HepG2 (cell line): Measurements from ENCODE around the gene ARHGEF39. TPM values are rescaled to one million over a fixed set of nuclear protein-coding genes. Genes with fewer than 3 reads are reported as not detected.

ENCODE experiments used
- AKAP8 ChIP-seq: sonication (generic); formaldehyde crosslinking; IDR thresholded peaks from 2 replicates; pipeline ENCODE4 v1.5.1; 2020; ENCODE audit warnings: mild to moderate bottlenecking, missing genetic modification reagents
- ARHGAP35 ChIP-seq: sonication (generic); formaldehyde crosslinking; IDR thresholded peaks from 2 replicates; pipeline ENCODE4 v1.9.0; 2022; ENCODE audit warnings: mild to moderate bottlenecking, inconsistent platforms, moderate library complexity, missing genetic modification reagents, borderline replicate concordance
- BCL6 ChIP-seq: IDR thresholded peaks from 2 replicates; pipeline ENCODE4 v1.6.1; 2016; ENCODE audit warnings: missing genetic modification reagents, missing compliant biosample characterization
- KAT2B ChIP-seq: fragments of 150-350 bp; IDR thresholded peaks from 2 replicates; pipeline ENCODE4 v1.6.1; 2014; ENCODE audit warnings: low read depth, low read length, borderline replicate concordance
- KAT7 ChIP-seq: IDR thresholded peaks from 2 replicates; pipeline ENCODE4 v1.6.1; 2018; ENCODE audit warnings: borderline replicate concordance, missing compliant biosample characterization
- KDM5A ChIP-seq: fragments of 200-600 bp; sonication (generic); IDR thresholded peaks from 2 replicates; pipeline ENCODE4 v1.7.0; 2018; ENCODE audit warnings: antibody characterized with exemption, mild to moderate bottlenecking, low read length, borderline replicate concordance
- KLF15 ChIP-seq: sonication (generic); formaldehyde crosslinking; IDR thresholded peaks from 2 replicates; pipeline ENCODE4 v1.8.1; 2023; ENCODE audit warnings: borderline replicate concordance, mild to moderate bottlenecking, inconsistent platforms, missing genetic modification reagents, mixed read lengths
- MAFK ChIP-seq, 2 experiments: IDR thresholded peaks in 1 of 2; conservative IDR thresholded peaks in 1 of 2; 2 replicates each; pipeline ENCODE4 v1.6.1; 2011; ENCODE audit warnings: improper control_type of control experiment in 2 of 2, low read length in 2 of 2
- MTA3 ChIP-seq: sonication (generic); formaldehyde crosslinking; IDR thresholded peaks from 2 replicates; pipeline ENCODE4 v1.4.0; 2020; ENCODE audit warnings: missing genetic modification reagents
- RARA ChIP-seq: IDR thresholded peaks from 2 replicates; pipeline ENCODE4 v1.6.1; 2016; ENCODE audit warnings: missing genetic modification reagents, missing compliant biosample characterization
- SMC3 ChIP-seq: IDR thresholded peaks from 2 replicates; pipeline ENCODE4 v1.6.1; 2011; ENCODE audit warnings: low read length, improper control_type of control experiment
- SOX6 ChIP-seq, 2 experiments: fragments of 450-650 bp in 1 of 2; sonication (generic) in 1 of 2; formaldehyde crosslinking in 1 of 2; IDR thresholded peaks; 2 replicates each; pipeline versions ENCODE4 v1.4.0 to v1.6.1; 2017 to 2020; ENCODE audit warnings: antibody characterized with exemption in 1 of 2, mild to moderate bottlenecking in 1 of 2, missing genetic modification reagents in 1 of 2
- TEAD3 ChIP-seq: optimal IDR thresholded peaks from 2 replicates; pipeline ENCODE3; 2016; ENCODE audit warnings: borderline replicate concordance
- TSC22D2 ChIP-seq: sonication (generic); formaldehyde crosslinking; IDR thresholded peaks from 2 replicates; pipeline ENCODE4 v1.5.1; 2020; ENCODE audit warnings: missing genetic modification reagents, mild to moderate bottlenecking, borderline replicate concordance
- ZFAT ChIP-seq: sonication (generic); formaldehyde crosslinking; conservative IDR thresholded peaks from 2 replicates; pipeline ENCODE4 v1.8.1; 2023; ENCODE audit warnings: missing genetic modification reagents, inconsistent platforms
- ZFP62 ChIP-seq: sonication (generic); formaldehyde crosslinking; IDR thresholded peaks from 2 replicates; pipeline ENCODE4 v1.4.0; 2020; ENCODE audit warnings: missing genetic modification reagents
- ZNF12 ChIP-seq: sonication (generic); formaldehyde crosslinking; IDR thresholded peaks from 2 replicates; pipeline ENCODE4 v1.5.0; 2020; ENCODE audit warnings: missing genetic modification reagents
- ZNF598 ChIP-seq: sonication (generic); formaldehyde crosslinking; IDR thresholded peaks from 2 replicates; pipeline ENCODE4 v1.5.1; 2020; ENCODE audit warnings: mild to moderate bottlenecking, missing genetic modification reagents, borderline replicate concordance
- ZNF841 ChIP-seq: sonication (generic); formaldehyde crosslinking; IDR thresholded peaks from 2 replicates; pipeline ENCODE4 v1.8.1; 2023; ENCODE audit warnings: missing genetic modification reagents, borderline replicate concordance
- polyA plus RNA-seq, 8 experiments: library from polyadenylated mRNA; depleted of rRNA in 3 of 8; stranded (reverse) in 7 of 8; unstranded in 1 of 8; fragments of >200 nt; fragmentation: Illumina TruSeq in 4 of 8; extraction: Trizol in 4 of 8; gene quantifications; 2 replicates each; pipeline versions ENCODE4 v1.2.1 to v1.2.3, GENCODE V29; 2011 to 2016; ENCODE audit warnings: low read depth in 4 of 8, missing spikeins in 1 of 8, mixed read lengths in 1 of 8; ENCODE audit not compliant: insufficient read depth in 1 of 8
- total RNA-seq, 5 experiments: library from RNA; depleted of rRNA; stranded (reverse); fragments of >200 nt; fragmentation: Illumina TruSeq; extraction: Trizol; gene quantifications; 2 replicates each; pipeline ENCODE4 v1.2.3, GENCODE V29; 2016; ENCODE audit warnings: low read depth in 1 of 5
- TF ChIP-seq, protein P1 (sequence below): IDR thresholded peaks from 2 replicates; pipeline ENCODE4 v1.6.1; 2018; ENCODE audit warnings: missing genetic modification reagents
- TF ChIP-seq, protein P2 (sequence below): sonication (generic); formaldehyde crosslinking; conservative IDR thresholded peaks from 2 replicates; pipeline ENCODE4 v1.8.0; 2022; ENCODE audit warnings: low read depth, missing genetic modification reagents
- TF ChIP-seq, protein P3 (sequence below): sonication (generic); formaldehyde crosslinking; IDR thresholded peaks from 2 replicates; pipeline ENCODE4 v1.4.0; 2020; ENCODE audit warnings: mild to moderate bottlenecking, missing genetic modification reagents
- TF ChIP-seq, protein P4 (sequence below): sonication (generic); formaldehyde crosslinking; IDR thresholded peaks from 2 replicates; pipeline ENCODE4 v1.5.0; 2020; ENCODE audit warnings: mild to moderate bottlenecking, missing genetic modification reagents, borderline replicate concordance

The ARHGEF39 gene
- total and polyA plus RNA-seq, 2 of the 13 experiments (the other 11 are each of a cell fraction or from before 2014, with no cell fraction given) = 11.2 to 12.3 TPM

DNA sequence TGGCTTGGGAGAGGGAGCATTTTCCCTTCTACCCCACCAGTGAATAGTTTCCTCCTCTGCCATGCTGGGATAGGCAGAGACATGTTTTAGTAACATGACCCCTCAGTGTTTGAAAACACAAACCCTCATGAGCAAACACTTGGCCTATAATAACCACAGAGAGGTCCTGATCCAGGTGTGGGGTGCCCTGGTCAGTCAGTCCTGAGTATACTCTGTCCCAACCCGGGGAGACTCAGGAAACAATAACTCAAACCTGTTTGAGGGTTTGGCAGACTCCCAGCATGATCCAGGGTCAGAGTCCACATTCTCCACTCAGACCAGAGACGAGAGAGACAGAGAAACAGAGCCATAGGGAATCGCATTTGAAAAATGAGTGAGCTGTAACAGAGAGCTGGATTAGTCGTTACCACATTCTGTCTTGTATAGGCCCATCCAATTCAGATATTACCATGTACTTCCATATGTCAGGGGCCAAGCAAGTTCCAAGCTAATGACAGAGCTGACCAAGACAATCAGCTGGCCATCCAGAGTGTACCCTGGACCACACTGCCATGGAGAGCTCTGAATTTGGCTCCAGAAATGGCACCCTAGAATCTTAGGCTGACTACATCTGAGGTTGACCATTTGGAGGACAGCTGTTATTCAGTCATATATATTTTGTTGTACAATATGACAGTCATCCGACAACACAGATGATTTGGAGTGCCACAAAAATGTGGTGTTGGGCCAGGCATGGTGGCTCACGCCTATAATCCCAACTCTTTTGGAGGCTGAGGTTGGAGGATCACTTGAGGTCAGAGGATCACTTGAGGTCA, 4.5 kb upstream of the ARHGEF39 start (continued):
- TF ChIP-seq MTA3 (CRISPR knock-in tag) (no peak), AKAP8 (CRISPR knock-in tag) (no peak), TSC22D2 (no peak), SOX6 (IDR thresholded peaks at IDR 0.05) (no peak), SOX6 (CRISPR knock-in tag; IDR thresholded peaks at IDR 0.05) (peak; percentile 89), KAT2B (no peak), KDM5A (no peak), KLF15 (CRISPR knock-in tag) (no peak), ARHGAP35 (CRISPR knock-in tag) (no peak), RARA (CRISPR knock-in tag) (peak; percentile 63; the same call in 1 of the 2 replicates), ZFP62 (no peak), ZNF12 (CRISPR knock-in tag) (no peak), TEAD3 (CRISPR knock-in tag) (peak; percentile 77), ZFAT (no peak), SMC3 (no peak), KAT7 (no peak), ZNF598 (no peak), MAFK (conservative IDR thresholded peaks at IDR 0.05 in 1 of 2, IDR thresholded peaks at IDR 0.05 in 1 of 2; ENCODE audit: low read length in 2 of 2) (no peak), ZNF841 (no peak), BCL6 (CRISPR knock-in tag) (0 out of 2 replicates have a peak, but pooled peaks have one; percentile 22)
- TF ChIP-seq, protein P1, sequence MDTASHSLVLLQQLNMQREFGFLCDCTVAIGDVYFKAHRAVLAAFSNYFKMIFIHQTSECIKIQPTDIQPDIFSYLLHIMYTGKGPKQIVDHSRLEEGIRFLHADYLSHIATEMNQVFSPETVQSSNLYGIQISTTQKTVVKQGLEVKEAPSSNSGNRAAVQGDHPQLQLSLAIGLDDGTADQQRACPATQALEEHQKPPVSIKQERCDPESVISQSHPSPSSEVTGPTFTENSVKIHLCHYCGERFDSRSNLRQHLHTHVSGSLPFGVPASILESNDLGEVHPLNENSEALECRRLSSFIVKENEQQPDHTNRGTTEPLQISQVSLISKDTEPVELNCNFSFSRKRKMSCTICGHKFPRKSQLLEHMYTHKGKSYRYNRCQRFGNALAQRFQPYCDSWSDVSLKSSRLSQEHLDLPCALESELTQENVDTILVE (CRISPR knock-in tag) = no peak; the same call in 1 of the 2 replicates
- TF ChIP-seq, protein P2, sequence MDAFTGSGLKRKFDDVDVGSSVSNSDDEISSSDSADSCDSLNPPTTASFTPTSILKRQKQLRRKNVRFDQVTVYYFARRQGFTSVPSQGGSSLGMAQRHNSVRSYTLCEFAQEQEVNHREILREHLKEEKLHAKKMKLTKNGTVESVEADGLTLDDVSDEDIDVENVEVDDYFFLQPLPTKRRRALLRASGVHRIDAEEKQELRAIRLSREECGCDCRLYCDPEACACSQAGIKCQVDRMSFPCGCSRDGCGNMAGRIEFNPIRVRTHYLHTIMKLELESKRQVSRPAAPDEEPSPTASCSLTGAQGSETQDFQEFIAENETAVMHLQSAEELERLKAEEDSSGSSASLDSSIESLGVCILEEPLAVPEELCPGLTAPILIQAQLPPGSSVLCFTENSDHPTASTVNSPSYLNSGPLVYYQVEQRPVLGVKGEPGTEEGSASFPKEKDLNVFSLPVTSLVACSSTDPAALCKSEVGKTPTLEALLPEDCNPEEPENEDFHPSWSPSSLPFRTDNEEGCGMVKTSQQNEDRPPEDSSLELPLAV (CRISPR knock-in tag) = no peak
- TF ChIP-seq, protein P3, sequence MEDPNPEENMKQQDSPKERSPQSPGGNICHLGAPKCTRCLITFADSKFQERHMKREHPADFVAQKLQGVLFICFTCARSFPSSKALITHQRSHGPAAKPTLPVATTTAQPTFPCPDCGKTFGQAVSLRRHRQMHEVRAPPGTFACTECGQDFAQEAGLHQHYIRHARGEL (CRISPR knock-in tag) = no peak
- TF ChIP-seq, protein P4, sequence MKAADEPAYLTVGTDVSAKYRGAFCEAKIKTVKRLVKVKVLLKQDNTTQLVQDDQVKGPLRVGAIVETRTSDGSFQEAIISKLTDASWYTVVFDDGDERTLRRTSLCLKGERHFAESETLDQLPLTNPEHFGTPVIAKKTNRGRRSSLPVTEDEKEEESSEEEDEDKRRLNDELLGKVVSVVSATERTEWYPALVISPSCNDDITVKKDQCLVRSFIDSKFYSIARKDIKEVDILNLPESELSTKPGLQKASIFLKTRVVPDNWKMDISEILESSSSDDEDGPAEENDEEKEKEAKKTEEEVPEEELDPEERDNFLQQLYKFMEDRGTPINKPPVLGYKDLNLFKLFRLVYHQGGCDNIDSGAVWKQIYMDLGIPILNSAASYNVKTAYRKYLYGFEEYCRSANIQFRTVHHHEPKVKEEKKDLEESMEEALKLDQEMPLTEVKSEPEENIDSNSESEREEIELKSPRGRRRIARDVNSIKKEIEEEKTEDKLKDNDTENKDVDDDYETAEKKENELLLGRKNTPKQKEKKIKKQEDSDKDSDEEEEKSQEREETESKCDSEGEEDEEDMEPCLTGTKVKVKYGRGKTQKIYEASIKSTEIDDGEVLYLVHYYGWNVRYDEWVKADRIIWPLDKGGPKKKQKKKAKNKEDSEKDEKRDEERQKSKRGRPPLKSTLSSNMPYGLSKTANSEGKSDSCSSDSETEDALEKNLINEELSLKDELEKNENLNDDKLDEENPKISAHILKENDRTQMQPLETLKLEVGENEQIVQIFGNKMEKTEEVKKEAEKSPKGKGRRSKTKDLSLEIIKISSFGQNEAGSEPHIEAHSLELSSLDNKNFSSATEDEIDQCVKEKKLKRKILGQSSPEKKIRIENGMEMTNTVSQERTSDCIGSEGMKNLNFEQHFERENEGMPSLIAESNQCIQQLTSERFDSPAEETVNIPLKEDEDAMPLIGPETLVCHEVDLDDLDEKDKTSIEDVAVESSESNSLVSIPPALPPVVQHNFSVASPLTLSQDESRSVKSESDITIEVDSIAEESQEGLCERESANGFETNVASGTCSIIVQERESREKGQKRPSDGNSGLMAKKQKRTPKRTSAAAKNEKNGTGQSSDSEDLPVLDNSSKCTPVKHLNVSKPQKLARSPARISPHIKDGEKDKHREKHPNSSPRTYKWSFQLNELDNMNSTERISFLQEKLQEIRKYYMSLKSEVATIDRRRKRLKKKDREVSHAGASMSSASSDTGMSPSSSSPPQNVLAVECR (CRISPR knock-in tag) = peak; percentile 46; the same call in 1 of the 2 replicates
